ENCODE data around the gene BAK1. TPM values are rescaled to one million over a fixed set of nuclear protein-coding genes. Genes with fewer than 3 reads are reported as not detected.

BAK1 gene
- total RNA-seq, 1 experiment from 2014 or later, result 18.9 TPM

DNA sequence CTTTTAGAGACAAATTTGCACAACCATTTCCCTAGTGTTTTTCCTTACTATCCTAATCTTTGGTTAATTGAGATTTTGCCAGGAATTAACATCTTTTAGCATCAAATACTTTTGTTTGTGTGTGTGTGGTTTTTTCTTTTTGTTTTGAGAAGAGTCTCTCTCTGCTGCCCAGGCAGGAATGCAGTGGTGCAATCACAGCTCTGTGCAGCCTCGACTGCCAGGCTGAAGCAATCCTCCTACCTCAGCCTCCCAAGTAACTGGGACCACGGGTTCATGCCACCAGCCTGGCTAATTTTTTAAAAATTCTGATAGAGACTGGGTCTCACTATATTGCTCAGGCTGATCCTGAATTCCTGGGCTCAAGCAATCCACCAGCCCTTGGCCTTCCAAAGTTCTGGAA is 28.5 kb downstream of the BAK1 start:
- Histone ChIP-seq H3K9ac (ENCODE audit: low read length) (no peak overlapping the region), H3K4me3 (replicated peaks in 1 of 2; ENCODE audit: low read depth in 1 of 2, low read length in 2 of 2) (no peak overlapping the region), H2AFZ (ENCODE audit: low read depth, low read length, poor library complexity, severe bottlenecking) (no peak overlapping the region), H4K20me1 (ENCODE audit: insufficient read depth) (no peaks in the 10 kb centered on the region), H3K4me1 (ENCODE audit: control insufficient read depth in 1 of 2, insufficient read depth in 2 of 2, low read length in 2 of 2) (no peaks in the 10 kb centered on the region), H3K27me3 (ENCODE audit: insufficient read depth, low read length) (no peaks in the 10 kb centered on the region), H3K79me2 (ENCODE audit: insufficient read depth, low read length) (no peaks in the 10 kb centered on the region), H3K4me2 (ENCODE audit: low read length) (no peak overlapping the region), H3K27ac (ENCODE audit: low read depth, low read length) (no peak overlapping the region), H3K9me2 (ENCODE audit: insufficient read depth) (no peaks in the 10 kb centered on the region), H3K36me3 (ENCODE audit: control insufficient read depth in 1 of 2, insufficient read depth in 2 of 2, low read length in 2 of 2) (no peaks in the 10 kb centered on the region), H3K9me3 (ENCODE audit: control insufficient read depth in 1 of 2, insufficient read depth in 1 of 2, low read depth in 1 of 2, low read length in 2 of 2) (no peaks in the 10 kb centered on the region)
- RAD21 ChIA-PET (ENCODE audit: low non-redundant PET in 1 of 2, low total read pairs in 2 of 2, uncharacterized antibody in 2 of 2, unreplicated experiment in 2 of 2), result no interaction called here
- TF ChIP-seq YY1 (IDR thresholded peaks at IDR 0.05; ENCODE audit: extremely low read depth, insufficient replicate concordance, low read depth, low read length) (no peak), ZNF274 (IDR thresholded peaks at IDR 0.05; ENCODE audit: low read depth, low read length) (no peak), ATF3 (IDR thresholded peaks at IDR 0.05) (no peak), POLR2A (IDR thresholded peaks at IDR 0.05; ENCODE audit: borderline replicate concordance, extremely low read depth, insufficient read depth, insufficient read length) (no peak), ZBTB33 (IDR thresholded peaks at IDR 0.05; ENCODE audit: extremely low read depth, insufficient replicate concordance, low read length) (no peak), POLR2AphosphoS5 (IDR thresholded peaks at IDR 0.05; ENCODE audit: low read depth, low read length) (no peak), EGR1 (IDR thresholded peaks at IDR 0.05; ENCODE audit: low read depth) (no peak), RAD21 (IDR thresholded peaks at IDR 0.05; ENCODE audit: low read depth) (no peak)
- BruUV-seq (replicated peaks), result no TSS peak
- ATAC-seq, result no peak
- intact Hi-C loops (cut with micrococcal nuclease), result no loop called here
- CTCF ChIA-PET, result no interaction called here
- no peak for DNase-seq (ENCODE audit: low read depth, low spot score)
- POLR2A ChIA-PET, result no interaction called here

DNA sequence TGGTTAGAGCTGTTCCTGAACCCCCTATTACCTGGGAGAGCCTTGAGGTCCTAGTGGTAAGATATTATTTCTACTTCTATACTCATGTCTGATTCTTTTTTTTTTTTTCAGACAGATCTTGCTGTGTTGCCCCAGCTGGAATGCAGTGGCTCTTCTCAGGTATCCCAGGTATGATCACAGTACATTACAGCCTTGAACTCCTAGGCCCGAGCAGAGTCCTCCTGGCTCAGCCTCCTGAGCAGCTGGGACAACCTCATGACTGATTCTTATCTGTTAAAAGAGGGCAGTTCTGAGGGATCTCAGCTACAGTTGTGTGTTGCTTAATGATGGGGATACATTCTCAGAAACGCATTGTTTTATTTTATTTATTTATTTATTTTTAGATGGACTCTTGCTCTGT is 30.2 kb downstream of the BAK1 start:
- no peaks in the 10 kb centered on the region for H4K20me1 ChIP-seq (ENCODE audit: insufficient read depth)
- no peak overlapping the region for H3K4me3 ChIP-seq (replicated peaks in 1 of 2; ENCODE audit: low read depth in 1 of 2, low read length in 2 of 2)
- intact Hi-C loops (cut with micrococcal nuclease), result no loop called here
- no peak overlapping the region for H3K9ac ChIP-seq (ENCODE audit: low read length)
- no peaks in the 10 kb centered on the region for H3K36me3 ChIP-seq (ENCODE audit: control insufficient read depth in 1 of 2, insufficient read depth in 2 of 2, low read length in 2 of 2)
- no peaks in the 10 kb centered on the region for H3K9me3 ChIP-seq (ENCODE audit: control insufficient read depth in 1 of 2, insufficient read depth in 1 of 2, low read depth in 1 of 2, low read length in 2 of 2)
- no peaks in the 10 kb centered on the region for H3K9me2 ChIP-seq (ENCODE audit: insufficient read depth)
- no peaks in the 10 kb centered on the region for H3K27me3 ChIP-seq (ENCODE audit: insufficient read depth, low read length)
- no peaks in the 10 kb centered on the region for H3K4me1 ChIP-seq (ENCODE audit: control insufficient read depth in 1 of 2, insufficient read depth in 2 of 2, low read length in 2 of 2)
- RAD21 ChIA-PET (ENCODE audit: low non-redundant PET in 1 of 2, low total read pairs in 2 of 2, uncharacterized antibody in 2 of 2, unreplicated experiment in 2 of 2), result no interaction called here
- POLR2A ChIA-PET, result interaction anchor here (1.4 kb wide), 1 partner anchor 12 kb away, joined by 3 read pairs; no protein-coding TSS in a partner anchor
- ATAC-seq (no peak), DNase-seq (ENCODE audit: low read depth, low spot score) (no peak)
- no peak overlapping the region for H3K4me2 ChIP-seq (ENCODE audit: low read length)
- BruUV-seq (replicated peaks), result no TSS peak
- no peak for TF ChIP-seq ATF3 (IDR thresholded peaks at IDR 0.05)
- TF ChIP-seq CTCF (IDR thresholded peaks at IDR 0.05 in 2 of 3, conservative IDR thresholded peaks at IDR 0.05 in 1 of 3; ENCODE audit: borderline replicate concordance in 1 of 3, insufficient read depth in 1 of 3, low read depth in 2 of 3, low read length in 2 of 3), result no peak
- TF ChIP-seq CBX3 (IDR thresholded peaks at IDR 0.05; ENCODE audit: low read depth), result no peak
- TF ChIP-seq RAD21 (IDR thresholded peaks at IDR 0.05; ENCODE audit: low read depth), result no peak
- no peak for TF ChIP-seq EGR1 (IDR thresholded peaks at IDR 0.05; ENCODE audit: low read depth)
- no peak for TF ChIP-seq POLR2A (IDR thresholded peaks at IDR 0.05; ENCODE audit: borderline replicate concordance, extremely low read depth, insufficient read depth, insufficient read length)
- no peak for TF ChIP-seq FOSL1 (IDR thresholded peaks at IDR 0.05; ENCODE audit: low read depth)
- TF ChIP-seq ZNF274 (IDR thresholded peaks at IDR 0.05; ENCODE audit: low read depth, low read length), result no peak
- TF ChIP-seq SP1 (IDR thresholded peaks at IDR 0.05; ENCODE audit: low read depth), result no peak
- TF ChIP-seq SIN3A (IDR thresholded peaks at IDR 0.05; ENCODE audit: low read depth), result no peak
- TF ChIP-seq, protein P1, sequence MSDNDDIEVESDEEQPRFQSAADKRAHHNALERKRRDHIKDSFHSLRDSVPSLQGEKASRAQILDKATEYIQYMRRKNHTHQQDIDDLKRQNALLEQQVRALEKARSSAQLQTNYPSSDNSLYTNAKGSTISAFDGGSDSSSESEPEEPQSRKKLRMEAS (IDR thresholded peaks at IDR 0.05), result no peak
- TF ChIP-seq POLR2AphosphoS5 (IDR thresholded peaks at IDR 0.05; ENCODE audit: low read depth, low read length), result no peak
- H3K27ac ChIP-seq (ENCODE audit: low read depth, low read length), result no peak overlapping the region
- CTCF ChIA-PET, result no interaction called here
- no peaks in the 10 kb centered on the region for H3K79me2 ChIP-seq (ENCODE audit: insufficient read depth, low read length)
- H2AFZ ChIP-seq (ENCODE audit: low read depth, low read length, poor library complexity, severe bottlenecking), result no peak overlapping the region

Data from HCT116 (cell line).